ENCODE data around the gene SESTD1. TPM values are rescaled to one million over a fixed set of nuclear protein-coding genes. Genes with fewer than 3 reads are reported as not detected.

Gene SESTD1
- total and polyA plus RNA-seq, 2 of the 8 experiments (the other 6 are each of a cell fraction or from before 2014, with no cell fraction given), result 5.2 to 49.6 TPM

DNA sequence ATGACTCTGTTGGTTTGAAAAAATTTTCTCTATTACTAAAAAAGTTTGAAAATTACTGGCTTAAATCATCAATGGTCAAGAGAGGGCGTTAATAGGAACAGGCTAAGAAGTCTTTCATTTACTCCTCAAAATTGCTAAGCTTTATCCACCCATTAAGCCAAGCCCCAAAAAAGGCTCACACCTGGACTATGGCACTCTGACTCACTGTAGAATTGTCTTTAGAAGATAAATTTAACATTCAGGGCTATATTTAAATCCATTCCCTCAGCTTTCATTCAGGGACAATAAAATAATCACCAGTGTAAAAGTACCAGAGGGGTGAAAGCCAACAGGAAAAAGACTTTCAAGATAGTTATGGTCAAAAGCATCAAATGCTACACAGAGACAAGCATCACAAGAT, 80.0 kb downstream of the SESTD1 start:
- H2BK12ac ChIP-seq (ENCODE audit: low read depth, low read length), result no peak overlapping the region
- H3K4me3 ChIP-seq (ENCODE audit: extremely low read depth in 1 of 4, insufficient read depth in 2 of 4, low read depth in 3 of 4, low read length in 4 of 4), result no peak overlapping the region
- no peak overlapping the region for H3K27ac ChIP-seq (ENCODE audit: low read depth, low read length)
- no peak overlapping the region for H2BK20ac ChIP-seq (ENCODE audit: low read length)
- no peak overlapping the region for H3K9ac ChIP-seq (replicated peaks in 1 of 4; ENCODE audit: extremely low read depth in 1 of 4, low read depth in 3 of 4, low read length in 3 of 4)
- H2AK5ac ChIP-seq (ENCODE audit: low read depth, low read length), result no peak overlapping the region
- H3K23ac ChIP-seq (ENCODE audit: insufficient read length), result no peak overlapping the region
- H3K4ac ChIP-seq (replicated peaks; ENCODE audit: insufficient read length, low read depth, low read length), result no peak overlapping the region
- H3K56ac ChIP-seq (replicated peaks; ENCODE audit: insufficient read length, low read depth, low read length), result no peak overlapping the region
- peaks cover 0 to 6% of the 10 kb centered on the region in 2 experiments; a peak in 2 of 4 replicates for H3K79me2 ChIP-seq (ENCODE audit: control insufficient read depth in 1 of 2, insufficient read depth in 2 of 2, low read length in 2 of 2)
- ChIA-PET CTCF (ENCODE audit: partially characterized antibody) (interaction anchor here (0.9 to 1.5 kb wide), 3 partner anchors 9 to 144 kb away, joined by 3 to 5 read pairs (median 4); no protein-coding TSS in a partner anchor), POLR2A (ENCODE audit: partially characterized antibody) (no interaction called here)
- no peaks in the 10 kb centered on the region for H3K36me3 ChIP-seq (ENCODE audit: control insufficient read depth in 2 of 4, insufficient read depth in 4 of 4, low read length in 3 of 4)
- peaks cover 2 to 13% (median 7%) of the 10 kb centered on the region in 4 experiments; a peak in 3 of 7 replicates for H3K4me1 ChIP-seq (replicated peaks in 1 of 4; ENCODE audit: control insufficient read depth in 3 of 4, insufficient read depth in 4 of 4, low read length in 3 of 4)
- no peaks in the 10 kb centered on the region for H3K27me3 ChIP-seq (replicated peaks in 1 of 4; ENCODE audit: control insufficient read depth in 3 of 4, extremely low read depth in 1 of 4, insufficient read depth in 3 of 4, low read length in 3 of 4)
- no peaks in the 10 kb centered on the region for H3K23me2 ChIP-seq (ENCODE audit: low read depth, low read length)
- no peak overlapping the region for H4K5ac ChIP-seq (ENCODE audit: insufficient read length, low read depth, low read length)
- no peaks in the 10 kb centered on the region for H3K79me1 ChIP-seq (ENCODE audit: low read depth, low read length)
- no peak for DNase-seq (ENCODE audit: low read depth in 1 of 2, low spot score in 2 of 2)
- H4K91ac ChIP-seq (replicated peaks; ENCODE audit: insufficient read length, low read length), result no peak overlapping the region
- TF ChIP-seq MAFK (IDR thresholded peaks at IDR 0.05; ENCODE audit: low read depth, low read length) (no peak), RNF2 (IDR thresholded peaks at IDR 0.05; ENCODE audit: borderline replicate concordance, low read depth, low read length, missing control alignments, poor library complexity, severe bottlenecking) (no peak), YY1 (IDR thresholded peaks at IDR 0.05; ENCODE audit: low read depth, low read length) (no peak), CBX8 (IDR thresholded peaks at IDR 0.05; ENCODE audit: borderline replicate concordance, low read depth, low read length) (no peak), KDM1A (IDR thresholded peaks at IDR 0.05; ENCODE audit: borderline replicate concordance, low read length) (no peak)
- no peak overlapping the region for H3K14ac ChIP-seq (ENCODE audit: insufficient read length)
- no peak overlapping the region for H3K18ac ChIP-seq (ENCODE audit: extremely low read depth, low read length)
- no peak overlapping the region for H4K8ac ChIP-seq (ENCODE audit: extremely low read depth, insufficient read depth, low read length)
- no peaks in the 10 kb centered on the region for H4K20me1 ChIP-seq (replicated peaks in 1 of 2; ENCODE audit: control insufficient read depth in 1 of 2, insufficient read depth in 2 of 2, low read length in 2 of 2)
- H2BK5ac ChIP-seq (ENCODE audit: low read depth, low read length), result no peak overlapping the region
- no peak overlapping the region for H2BK120ac ChIP-seq (replicated peaks; ENCODE audit: low read depth, low read length)
- no peak for FAIRE-seq
- no peak overlapping the region for H3K4me2 ChIP-seq (ENCODE audit: insufficient read depth in 1 of 2, low read depth in 2 of 2, low read length in 2 of 2)
- H2AFZ ChIP-seq (ENCODE audit: low read length), result no peak overlapping the region
- no peaks in the 10 kb centered on the region for H3K9me3 ChIP-seq (ENCODE audit: insufficient read depth in 2 of 2, low read depth in 1 of 2, low read length in 1 of 2)
- WGBS, 2 experiments (ENCODE audit: extremely low coverage in 1 of 2, insufficient coverage in 1 of 2, insufficient read length in 1 of 2, insufficient replicate concordance in 2 of 2, low coverage in 1 of 2, low lambda C conversion rate in 2 of 2, missing lambda C conversion rate in 1 of 2), result 92% methylated on average over 1 of the region's 1 CpG; no CpG with 5 or more reads in 1 of the 2 experiments
- H2BK15ac ChIP-seq (ENCODE audit: low read length), result no peak overlapping the region
